Activated CD8-positive, alpha-beta memory T cell treated with anti-CD3 and anti-CD28 coated beads for 36 hours (primary cell): ENCODE results near the gene RILPL1. TPM values are rescaled to one million over a fixed set of nuclear protein-coding genes. Genes with fewer than 3 reads are reported as not detected.
"Not testable (repeated sequence)": the region's sequence is repeated elsewhere in the genome, so short reads cannot be mapped to it uniquely, and the experiment has no call there.

Experiments
- CTCF ChIA-PET: fragments of 350-600 bp; sonication (Branson Sonifier 250); formaldehyde crosslinking; loops from one replicate; lab custom pipeline; 2021; ENCODE audit warnings: antibody characterized with exemption; lab: Charles Lee
- POLR2A ChIA-PET: fragments of 350-600 bp; sonication (Branson Sonifier 250); formaldehyde crosslinking; loops from one replicate; lab custom pipeline; 2021; ENCODE audit warnings: antibody characterized with exemption; lab: Charles Lee
- total RNA-seq, 2 experiments: library from RNA; stranded (reverse); gene quantifications; one replicate each; pipeline ENCODE4 v1.2.3, GENCODE V29; 2021

The RILPL1 gene
- total RNA-seq, 2 experiments from 2014 or later: 3.7 TPM

GRCh38 chr12:123479442-123480180 is 53.9 kb downstream of the RILPL1 start:
- POLR2A ChIA-PET: no interaction called here
- CTCF ChIA-PET: no interaction called here

- CTCF ChIA-PET: no interaction called here
- POLR2A ChIA-PET: no interaction called here
These were observed 54.8 kb downstream of the RILPL1 start for GRCh38 chr12:123478762-123479161.

- CTCF ChIA-PET: no interaction called here
- POLR2A ChIA-PET: interaction anchor here (0.7 kb wide), 1 partner anchor 461 kb away, joined by 7 read pairs; no protein-coding TSS in a partner anchor
These were observed 55.5 kb downstream of the RILPL1 start for GRCh38 chr12:123478069-123478468.

GRCh38 chr12:123475246-123475703 is 58.2 kb downstream of the RILPL1 start:
- ChIA-PET CTCF (no interaction called here), POLR2A (no interaction called here)

GRCh38 chr12:123474485-123475245 is 58.9 kb downstream of the RILPL1 start:
- POLR2A ChIA-PET: no interaction called here
- CTCF ChIA-PET: no interaction called here

GRCh38 chr12:123472438-123472849 is 61.1 kb downstream of the RILPL1 start:
- POLR2A ChIA-PET: no interaction called here
- CTCF ChIA-PET: interaction anchor here (0.6 to 1.0 kb wide), 2 partner anchors 31 to 159 kb away, joined by 3 read pairs; no protein-coding TSS in a partner anchor

- ChIA-PET CTCF (no interaction called here), POLR2A (no interaction called here)
These were observed 62.0 kb downstream of the RILPL1 start for GRCh38 chr12:123471374-123472068.

- CTCF ChIA-PET: no interaction called here
- POLR2A ChIA-PET: no interaction called here
These were observed 63.5 kb downstream of the RILPL1 start for GRCh38 chr12:123469978-123470377.

- POLR2A ChIA-PET: no interaction called here
- CTCF ChIA-PET: interaction anchor here (0.6 to 1.6 kb wide), 2 partner anchors 21 to 42 kb away, joined by 4 read pairs; no protein-coding TSS in a partner anchor
These were observed 64.7 kb downstream of the RILPL1 start for GRCh38 chr12:123468786-123469185.

GRCh38 chr12:123465084-123465483 is 68.4 kb downstream of the RILPL1 start:
- POLR2A ChIA-PET: no interaction called here

GRCh38 chr12:123463174-123463573 is 70.3 kb downstream of the RILPL1 start:
- POLR2A ChIA-PET: interaction anchor here (0.7 kb wide), 1 partner anchor 80 kb away, joined by 5 read pairs; no protein-coding TSS in a partner anchor
- CTCF ChIA-PET: not testable (repeated sequence)

More at GRCh38 chr12:123465084-123465483, 68.4 kb downstream of the RILPL1 start:
- CTCF ChIA-PET: no interaction called here

GRCh38 chr12:123457980-123458779 is 75.3 kb downstream of the RILPL1 start, which contains the start of gene SNRNP35:
Gene SNRNP35 (plus strand): TSS chr12:123458139. CDS start chr12:123465541, 7,402 bp downstream.
- ChIA-PET CTCF (interaction anchor here (0.6 to 2.3 kb wide), 5 partner anchors 27 to 180 kb away, joined by 3 to 6 read pairs (median 4); no protein-coding TSS in a partner anchor), POLR2A (interaction anchor here (0.5 to 1.3 kb wide), 8 partner anchors 10 to 254 kb away, joined by 3 to 7 read pairs (median 4); partner anchors contain the start of genes ATP6V0A2, KMT5A and SBNO1)

GRCh38 chr12:123453165-123453564 is 80.4 kb downstream of the RILPL1 start:
- POLR2A ChIA-PET: no interaction called here
- CTCF ChIA-PET: no interaction called here

GRCh38 chr12:123452276-123452550 is 81.3 kb downstream of the RILPL1 start:
- POLR2A ChIA-PET: interaction anchor here (0.6 to 0.7 kb wide), 3 partner anchors 126 to 262 kb away, joined by 3 to 10 read pairs (median 3); no protein-coding TSS in a partner anchor
- CTCF ChIA-PET: interaction anchor here (0.6 to 1.1 kb wide), 3 partner anchors 15 to 23 kb away, joined by 3 to 5 read pairs (median 4); no protein-coding TSS in a partner anchor

- POLR2A ChIA-PET: no interaction called here
These were observed 82.9 kb downstream of the RILPL1 start for GRCh38 chr12:123450636-123451035.

GRCh38 chr12:123449856-123450255 is 83.7 kb downstream of the RILPL1 start:
- POLR2A ChIA-PET: no interaction called here
- CTCF ChIA-PET: interaction anchor here (1.2 kb wide), 1 partner anchor 22 kb away, joined by 4 read pairs; no protein-coding TSS in a partner anchor

More at GRCh38 chr12:123450636-123451035, 82.9 kb downstream of the RILPL1 start:
- CTCF ChIA-PET: interaction anchor here (1.2 kb wide), 1 partner anchor 23 kb away, joined by 4 read pairs; no protein-coding TSS in a partner anchor

- ChIA-PET POLR2A (interaction anchor here (1.3 kb wide), 2 partner anchors 13 to 135 kb away, joined by 3 to 16 read pairs; partner anchors contain the start of genes RILPL2 and TMED2), CTCF (interaction anchor here (1.1 to 1.3 kb wide), 4 partner anchors 8 to 22 kb away, joined by 3 to 4 read pairs (median 4); no protein-coding TSS in a partner anchor)
These were observed 84.2 kb downstream of the RILPL1 start for GRCh38 chr12:123449249-123449733.

GRCh38 chr12:123446333-123446713 is 87.2 kb downstream of the RILPL1 start:
- POLR2A ChIA-PET: interaction anchor here (0.5 kb wide), 1 partner anchor 41 kb away, joined by 7 read pairs; no protein-coding TSS in a partner anchor
- CTCF ChIA-PET: interaction anchor here (2.2 kb wide), 1 partner anchor 11 kb away, joined by 7 read pairs; the partner anchor contains the start of gene RILPL2
